ENCODE data around the gene GPR146. TPM values are rescaled to one million over a fixed set of nuclear protein-coding genes. Genes with fewer than 3 reads are reported as not detected.

Gene GPR146
- total and polyA plus RNA-seq, 9 of the 15 experiments (the other 6 are each of a cell fraction or from before 2014, with no cell fraction given) = 0.22 to 3.6 (median 0.64) TPM; not detected in 2

DNA sequence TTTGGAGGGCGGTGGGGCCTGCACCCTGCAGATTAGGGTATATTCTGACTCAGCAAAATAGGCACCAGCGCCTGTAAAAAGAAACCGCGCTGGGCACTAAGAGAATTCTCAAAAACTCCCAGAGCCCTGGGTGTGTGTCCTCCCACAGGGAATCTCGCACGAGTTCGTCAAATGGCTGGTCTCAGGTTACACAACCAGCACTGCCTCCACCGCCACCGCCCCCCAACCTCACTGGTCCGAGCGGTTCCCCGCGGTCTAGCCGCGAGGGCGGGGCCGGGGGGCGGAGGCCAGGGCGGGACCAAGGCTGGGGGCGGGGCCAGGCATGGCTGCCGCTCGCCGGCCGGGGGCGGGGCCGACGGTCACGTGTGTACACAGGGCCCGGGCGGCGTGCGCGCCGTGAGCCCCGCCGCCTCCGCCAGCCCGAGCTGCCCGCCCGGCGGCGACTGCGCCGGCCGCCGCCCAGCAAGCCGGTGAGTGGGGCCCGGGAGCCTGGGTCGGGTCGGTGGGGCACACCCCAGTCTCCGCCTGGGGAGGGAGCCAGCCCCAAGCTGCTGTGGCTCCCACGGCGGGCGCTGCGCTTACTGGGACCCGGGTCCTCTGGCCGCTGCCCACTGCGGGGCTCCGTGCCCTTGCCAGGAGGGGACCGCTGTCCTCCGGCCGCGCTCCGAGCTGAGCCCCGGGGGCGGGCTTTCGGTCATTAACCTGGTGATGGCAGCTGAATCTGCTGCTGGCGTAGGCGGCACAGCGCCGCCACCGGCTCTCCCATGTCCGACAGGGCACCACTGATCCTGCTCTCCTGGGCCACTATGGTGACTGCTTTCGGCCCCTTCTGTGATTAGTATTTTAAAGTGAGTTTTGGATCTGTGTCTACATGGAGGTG is at the start of gene GPR146 (continued):
- TF ChIP-seq TCFL5 (CRISPR knock-in tag; conservative IDR thresholded peaks at IDR 0.05) (no peak), NCOR1 (IDR thresholded peaks at IDR 0.05) (peak; percentile 69), SMARCC2 (IDR thresholded peaks at IDR 0.05; ENCODE audit: low read depth) (peak; percentile 78), CREB1 (IDR thresholded peaks at IDR 0.05) (0 out of 2 replicates have a peak, but pooled peaks have one; percentile 28), CREB1 (CRISPR knock-in tag; IDR thresholded peaks at IDR 0.05) (peak; percentile 11; the same call in 1 of the 2 replicates), ZNF561 (CRISPR knock-in tag; conservative IDR thresholded peaks at IDR 0.05) (no peak), HDAC1 (IDR thresholded peaks at IDR 0.05) (no peak; a peak in 1 of 4 replicates), NFIC (IDR thresholded peaks at IDR 0.05) (peak; percentile 39; the same call in 1 of the 2 replicates), NFIX (CRISPR knock-in tag; IDR thresholded peaks at IDR 0.05; ENCODE audit: low read depth) (no peak), ZC3H4 (CRISPR knock-in tag; IDR thresholded peaks at IDR 0.05; ENCODE audit: borderline replicate concordance) (no peak), MTA2 (IDR thresholded peaks at IDR 0.05; ENCODE audit: low read depth) (peak; percentile 66), MAZ (CRISPR knock-in tag; conservative IDR thresholded peaks at IDR 0.05 in 1 of 2, IDR thresholded peaks at IDR 0.05 in 1 of 2) (peak in 1 of 2 experiments; percentile 73; a peak in 2 of 4 replicates), SIX5 (IDR thresholded peaks at IDR 0.05; ENCODE audit: borderline replicate concordance in 1 of 2, insufficient read depth in 1 of 2, low read depth in 1 of 2, low read length in 2 of 2) (peak in 1 of 2 experiments; percentile 22; a peak in 1 of 4 replicates), MAFG (tag; conservative IDR thresholded peaks at IDR 0.05) (peak; percentile 99), NFXL1 (CRISPR knock-in tag; IDR thresholded peaks at IDR 0.05) (no peak), GABPB1 (CRISPR knock-in tag; IDR thresholded peaks at IDR 0.05) (peak; percentile 20; the same call in 1 of the 2 replicates), CCNT2 (IDR thresholded peaks at IDR 0.05; ENCODE audit: borderline replicate concordance, extremely low read depth, insufficient read length, low read depth, low read length) (peak; percentile 83), RBM34 (IDR thresholded peaks at IDR 0.05; ENCODE audit: borderline replicate concordance, insufficient read depth, low read length) (no peak), MTA1 (IDR thresholded peaks at IDR 0.05; ENCODE audit: borderline replicate concordance) (0 out of 2 replicates have a peak, but pooled peaks have one; percentile 58), NFE2 (IDR thresholded peaks at IDR 0.05; ENCODE audit: low read depth) (peak; percentile 97)
- TF ChIP-seq, protein P1, sequence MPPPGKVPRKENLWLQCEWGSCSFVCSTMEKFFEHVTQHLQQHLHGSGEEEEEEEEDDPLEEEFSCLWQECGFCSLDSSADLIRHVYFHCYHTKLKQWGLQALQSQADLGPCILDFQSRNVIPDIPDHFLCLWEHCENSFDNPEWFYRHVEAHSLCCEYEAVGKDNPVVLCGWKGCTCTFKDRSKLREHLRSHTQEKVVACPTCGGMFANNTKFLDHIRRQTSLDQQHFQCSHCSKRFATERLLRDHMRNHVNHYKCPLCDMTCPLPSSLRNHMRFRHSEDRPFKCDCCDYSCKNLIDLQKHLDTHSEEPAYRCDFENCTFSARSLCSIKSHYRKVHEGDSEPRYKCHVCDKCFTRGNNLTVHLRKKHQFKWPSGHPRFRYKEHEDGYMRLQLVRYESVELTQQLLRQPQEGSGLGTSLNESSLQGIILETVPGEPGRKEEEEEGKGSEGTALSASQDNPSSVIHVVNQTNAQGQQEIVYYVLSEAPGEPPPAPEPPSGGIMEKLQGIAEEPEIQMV (tag; conservative IDR thresholded peaks at IDR 0.05; ENCODE audit: low read depth) = no peak
- TF ChIP-seq, protein P2, sequence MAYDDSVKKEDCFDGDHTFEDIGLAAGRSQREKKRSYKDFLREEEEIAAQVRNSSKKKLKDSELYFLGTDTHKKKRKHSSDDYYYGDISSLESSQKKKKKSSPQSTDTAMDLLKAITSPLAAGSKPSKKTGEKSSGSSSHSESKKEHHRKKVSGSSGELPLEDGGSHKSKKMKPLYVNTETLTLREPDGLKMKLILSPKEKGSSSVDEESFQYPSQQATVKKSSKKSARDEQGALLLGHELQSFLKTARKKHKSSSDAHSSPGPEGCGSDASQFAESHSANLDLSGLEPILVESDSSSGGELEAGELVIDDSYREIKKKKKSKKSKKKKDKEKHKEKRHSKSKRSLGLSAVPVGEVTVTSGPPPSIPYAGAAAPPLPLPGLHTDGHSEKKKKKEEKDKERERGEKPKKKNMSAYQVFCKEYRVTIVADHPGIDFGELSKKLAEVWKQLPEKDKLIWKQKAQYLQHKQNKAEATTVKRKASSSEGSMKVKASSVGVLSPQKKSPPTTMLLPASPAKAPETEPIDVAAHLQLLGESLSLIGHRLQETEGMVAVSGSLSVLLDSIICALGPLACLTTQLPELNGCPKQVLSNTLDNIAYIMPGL (CRISPR knock-in tag; IDR thresholded peaks at IDR 0.05) = 0 out of 2 replicates have a peak, but pooled peaks have one; percentile 62
- TF ChIP-seq, protein P3, sequence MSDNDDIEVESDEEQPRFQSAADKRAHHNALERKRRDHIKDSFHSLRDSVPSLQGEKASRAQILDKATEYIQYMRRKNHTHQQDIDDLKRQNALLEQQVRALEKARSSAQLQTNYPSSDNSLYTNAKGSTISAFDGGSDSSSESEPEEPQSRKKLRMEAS (CRISPR knock-in tag; IDR thresholded peaks at IDR 0.05) = no peak
- TF ChIP-seq, protein P4, sequence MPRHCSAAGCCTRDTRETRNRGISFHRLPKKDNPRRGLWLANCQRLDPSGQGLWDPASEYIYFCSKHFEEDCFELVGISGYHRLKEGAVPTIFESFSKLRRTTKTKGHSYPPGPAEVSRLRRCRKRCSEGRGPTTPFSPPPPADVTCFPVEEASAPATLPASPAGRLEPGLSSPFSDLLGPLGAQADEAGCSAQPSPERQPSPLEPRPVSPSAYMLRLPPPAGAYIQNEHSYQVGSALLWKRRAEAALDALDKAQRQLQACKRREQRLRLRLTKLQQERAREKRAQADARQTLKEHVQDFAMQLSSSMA (CRISPR knock-in tag; IDR thresholded peaks at IDR 0.05) = 0 out of 2 replicates have a peak, but pooled peaks have one; percentile 55
